Suprapubic skin (tissue), 4 donors: ENCODE results near the gene PIM2. TPM values are rescaled to one million over a fixed set of nuclear protein-coding genes. Genes with fewer than 3 reads are reported as not detected.

Source experiments
- DNase-seq, 2 donors: peaks; one replicate each; pipeline ENCODE4 v3.0.0-alpha.2; 2019; ENCODE audit warnings: low spot score in 2 of 2
- H3K27ac ChIP-seq: fragments of 200-600 bp; sonication (generic); one replicate; pipeline ENCODE4 v1.5.1; 2019
- H3K27me3 ChIP-seq: fragments of 200-600 bp; sonication (generic); one replicate; pipeline ENCODE4 v1.5.1; 2019
- H3K36me3 ChIP-seq: fragments of 200-600 bp; sonication (generic); one replicate; pipeline ENCODE4 v1.5.1; 2019
- H3K4me1 ChIP-seq: fragments of 200-600 bp; sonication (generic); one replicate; pipeline ENCODE4 v1.5.1; 2019
- H3K4me3 ChIP-seq: fragments of 200-600 bp; sonication (generic); one replicate; pipeline ENCODE4 v1.5.1; 2019; ENCODE audit warnings: mild to moderate bottlenecking
- H3K9me3 ChIP-seq: fragments of 200-600 bp; sonication (generic); one replicate; pipeline ENCODE4 v1.5.1; 2019
- CTCF ChIP-seq, 2 donors: fragments of 200-600 bp in 1 of 2; fragments of 450-650 bp in 1 of 2; sonication (generic) in 1 of 2; IDR thresholded peaks; one replicate each; pipeline ENCODE4 v1.5.1; 2016 to 2019; ENCODE audit warnings: antibody characterized with exemption in 2 of 2, mild to moderate bottlenecking in 1 of 2, moderate library complexity in 1 of 2
- EP300 ChIP-seq: sonication (generic); formaldehyde crosslinking; IDR thresholded peaks from one replicate; pipeline ENCODE4 v1.6.1; 2017; ENCODE audit warnings: antibody characterized with exemption
- POLR2A ChIP-seq, 2 donors: fragments of 450-650 bp; IDR thresholded peaks; one replicate each; pipeline ENCODE4 v1.6.1; 2017; ENCODE audit warnings: antibody characterized with exemption in 2 of 2, mild to moderate bottlenecking in 2 of 2, moderate library complexity in 2 of 2
- POLR2AphosphoS5 ChIP-seq, 3 donors: sonication (generic); formaldehyde crosslinking; IDR thresholded peaks; one replicate each; pipeline ENCODE4 v1.6.1; 2017; ENCODE audit warnings: antibody characterized with exemption in 3 of 3
- WGBS: methylation state at CpG from one replicate; pipeline ENCODE4 v1.1.5; 2018; 5-methylcytosine and 5-hydroxymethylcytosine counted together
- total RNA-seq, 4 donors: library from RNA; depleted of rRNA; stranded (reverse); fragments of >200 nt; gene quantifications; one replicate each; pipeline ENCODE4 v1.1.0, GENCODE V29; 2016

Gene PIM2
- total RNA-seq, 4 donors from 2014 or later = 6.2 to 18.2 (median 8.7) TPM

GRCh38 chrX:48948589-48948988, 29.8 kb upstream of the PIM2 start:
- H3K27me3 ChIP-seq = no peaks in the 10 kb centered on the region
- H3K36me3 ChIP-seq = peaks cover 2% of the 10 kb centered on the region
- H3K4me3 ChIP-seq = no peak overlapping the region
- no peaks in the 10 kb centered on the region for H3K9me3 ChIP-seq
- TF ChIP-seq EP300 (no peak), CTCF (IDR thresholded peaks at IDR 0.05) (no peak), POLR2A (IDR thresholded peaks at IDR 0.05) (no peak), POLR2AphosphoS5 (IDR thresholded peaks at IDR 0.05) (no peak)
- 86% methylated on average over 1 of the region's 1 CpG for WGBS
- no peak for DNase-seq
- H3K4me1 ChIP-seq = peaks cover 22% of the 10 kb centered on the region
- H3K27ac ChIP-seq = no peak overlapping the region

- H3K9me3 ChIP-seq = no peaks in the 10 kb centered on the region
- TF ChIP-seq CTCF (IDR thresholded peaks at IDR 0.05) (peak in 1 of 2 donors; percentile 61), POLR2A (IDR thresholded peaks at IDR 0.05) (no peak)
- H3K27me3 ChIP-seq = no peaks in the 10 kb centered on the region
- peaks cover 7% of the 10 kb centered on the region for H3K4me1 ChIP-seq
- H3K36me3 ChIP-seq = peaks cover 3% of the 10 kb centered on the region
- WGBS = 50% methylated on average over 8 of the region's 8 CpGs
- no peak overlapping the region for H3K4me3 ChIP-seq
- no peak for DNase-seq
- no peak overlapping the region for H3K27ac ChIP-seq
Measured at GRCh38 chrX:48945517-48946348, 26.9 kb upstream of the PIM2 start.

GRCh38 chrX:48942895-48943294, 24.1 kb upstream of the PIM2 start:
- H3K9me3 ChIP-seq = no peaks in the 10 kb centered on the region
- H3K36me3 ChIP-seq = peaks cover 3% of the 10 kb centered on the region
- WGBS = 65% methylated on average over 2 of the region's 2 CpGs
- peaks cover 7% of the 10 kb centered on the region for H3K4me1 ChIP-seq
- no peak overlapping the region for H3K4me3 ChIP-seq
- TF ChIP-seq POLR2A (IDR thresholded peaks at IDR 0.05) = no peak
- TF ChIP-seq POLR2AphosphoS5 (IDR thresholded peaks at IDR 0.05) = no peak
- no peak for TF ChIP-seq CTCF (IDR thresholded peaks at IDR 0.05)
- TF ChIP-seq EP300 = no peak
- H3K27me3 ChIP-seq = no peaks in the 10 kb centered on the region
- no peak for DNase-seq
- H3K27ac ChIP-seq = no peak overlapping the region

GRCh38 chrX:48940404-48940955, 21.7 kb upstream of the PIM2 start:
- no peaks in the 10 kb centered on the region for H3K9me3 ChIP-seq
- TF ChIP-seq CTCF (IDR thresholded peaks at IDR 0.05) (no peak), POLR2AphosphoS5 (IDR thresholded peaks at IDR 0.05) (no peak), POLR2A (IDR thresholded peaks at IDR 0.05) (no peak), EP300 (no peak)
- 83% methylated on average over 2 of the region's 2 CpGs for WGBS
- H3K4me1 ChIP-seq = peaks cover 1% of the 10 kb centered on the region
- no peak for DNase-seq
- H3K4me3 ChIP-seq = no peak overlapping the region
- no peaks in the 10 kb centered on the region for H3K27me3 ChIP-seq
- H3K36me3 ChIP-seq = peaks cover 3% of the 10 kb centered on the region
- H3K27ac ChIP-seq = no peak overlapping the region

- Histone ChIP-seq H3K4me3 (no peak overlapping the region), H3K36me3 (peaks cover 4% of the 10 kb centered on the region), H3K27ac (no peak overlapping the region), H3K4me1 (no peaks in the 10 kb centered on the region), H3K9me3 (no peaks in the 10 kb centered on the region), H3K27me3 (no peaks in the 10 kb centered on the region)
- TF ChIP-seq CTCF (IDR thresholded peaks at IDR 0.05) (no peak), EP300 (no peak), POLR2AphosphoS5 (IDR thresholded peaks at IDR 0.05) (no peak), POLR2A (IDR thresholded peaks at IDR 0.05) (no peak)
- no peak for DNase-seq
- WGBS = 72% methylated on average over 3 of the region's 3 CpGs
Measured at GRCh38 chrX:48939524-48940228, 20.9 kb upstream of the PIM2 start.
